Neural cell (in vitro differentiated cells): ENCODE results near the gene STKLD1. TPM values are rescaled to one million over a fixed set of nuclear protein-coding genes. Genes with fewer than 3 reads are reported as not detected.

Experiments
- H2AFZ ChIP-seq: fragments of 200-600, 300-800 bp; sonication (generic), shearing (Covaris generic); 2 replicates; pipeline ENCODE4 v1.6.0; 2014; ENCODE audit warnings: low read depth, mild to moderate bottlenecking, antibody characterized with exemption, low read length, moderate library complexity
- H3F3A ChIP-seq: fragments of 200-600 bp; shearing (Covaris generic); 2 replicates; pipeline ENCODE4 v1.6.1; 2016; ENCODE audit warnings: mild to moderate bottlenecking, moderate library complexity, mixed read lengths, antibody characterized with exemption, low read length; ENCODE audit not compliant: insufficient read depth, poor library complexity, severe bottlenecking
- H3K27ac ChIP-seq: fragments of 200-600, 300-800 bp; sonication (generic), shearing (Covaris generic); 2 replicates; pipeline ENCODE4 v1.5.1; 2014; ENCODE audit warnings: mild to moderate bottlenecking, low read length, moderate library complexity
- H3K27me3 ChIP-seq: fragments of 300-800, 200-600 bp; sonication (generic), shearing (Covaris generic); 2 replicates; pipeline ENCODE4 v1.6.0; 2014; ENCODE audit warnings: mild to moderate bottlenecking, low read depth, low read length, moderate library complexity; ENCODE audit not compliant: insufficient read depth
- H3K36me3 ChIP-seq: fragments of 300-800, 200-600 bp; sonication (generic), shearing (Covaris generic); 2 replicates; pipeline ENCODE4 v1.5.1; 2014; ENCODE audit warnings: mild to moderate bottlenecking, antibody characterized with exemption, low read length, moderate library complexity; ENCODE audit not compliant: insufficient read depth
- H3K4me2 ChIP-seq: fragments of 300-800, 200-600 bp; sonication (generic), shearing (Covaris generic); 2 replicates; pipeline ENCODE4 v1.6.0; 2014; ENCODE audit warnings: mild to moderate bottlenecking, low read length
- H3K4me3 ChIP-seq: fragments of 300-800, 200-600 bp; sonication (generic), shearing (Covaris generic); 2 replicates; pipeline ENCODE4 v1.5.1; 2014; ENCODE audit warnings: mild to moderate bottlenecking, low read length, moderate library complexity
- H3K79me2 ChIP-seq: fragments of 200-600 bp; shearing (Covaris generic); replicated peaks from 2 replicates; pipeline ENCODE4 v1.6.0; 2014; ENCODE audit warnings: mild to moderate bottlenecking, low read length, moderate library complexity; ENCODE audit not compliant: insufficient read depth
- H3K9ac ChIP-seq: fragments of 300-800, 200-600 bp; sonication (generic), shearing (Covaris generic); 2 replicates; pipeline ENCODE4 v1.6.1; 2016; ENCODE audit warnings: mild to moderate bottlenecking, low read length, mixed read lengths
- H3K9me2 ChIP-seq: fragments of 200-600 bp; shearing (Covaris generic); 2 replicates; pipeline ENCODE4 v1.6.1; 2016; ENCODE audit warnings: mild to moderate bottlenecking, low read length, mixed read lengths; ENCODE audit not compliant: insufficient read depth
- H3K9me3 ChIP-seq: fragments of 200-600, 300-800 bp; sonication (generic), shearing (Covaris generic); 2 replicates; pipeline ENCODE4 v1.6.1; 2016; ENCODE audit warnings: mild to moderate bottlenecking, mixed run types, low read length, moderate library complexity, mixed read lengths
- H4K20me1 ChIP-seq: fragments of 200-600 bp; shearing (Covaris generic); 2 replicates; pipeline ENCODE4 v1.6.1; 2016; ENCODE audit warnings: mild to moderate bottlenecking, mixed run types; ENCODE audit not compliant: insufficient read depth
- EP300 ChIP-seq: fragments of 450-650 bp; conservative IDR thresholded peaks from 2 replicates; pipeline ENCODE4 v1.6.1; 2014; ENCODE audit warnings: antibody characterized with exemption, mild to moderate bottlenecking, moderate library complexity; ENCODE audit not compliant: poor library complexity, severe bottlenecking
- EZH2 ChIP-seq: fragments of 200-600, 300-800 bp; shearing (Covaris generic), sonication (generic); IDR thresholded peaks from 2 replicates; pipeline ENCODE4 v1.6.1; 2014; ENCODE audit warnings: antibody characterized with exemption, low read length, borderline replicate concordance, mild to moderate bottlenecking; ENCODE audit not compliant: insufficient read depth, poor library complexity, severe bottlenecking
- MXI1 ChIP-seq: fragments of 450-650 bp; conservative IDR thresholded peaks from 2 replicates; pipeline ENCODE4 v1.6.1; 2014; ENCODE audit warnings: antibody characterized with exemption, mild to moderate bottlenecking; ENCODE audit not compliant: poor library complexity, severe bottlenecking
- POLR2AphosphoS5 ChIP-seq: IDR thresholded peaks from 2 replicates; pipeline ENCODE4 v1.6.1; 2012
- RAD21 ChIP-seq: fragments of 450-650 bp; conservative IDR thresholded peaks from 2 replicates; pipeline ENCODE4 v1.6.1; 2014; ENCODE audit warnings: antibody characterized with exemption, mild to moderate bottlenecking, moderate library complexity
- REST ChIP-seq: IDR thresholded peaks from 2 replicates; pipeline ENCODE4 v1.6.1; 2012; ENCODE audit warnings: borderline replicate concordance
- SMC3 ChIP-seq: fragments of 450-650 bp; conservative IDR thresholded peaks from 2 replicates; pipeline ENCODE4 v1.6.1; 2014; ENCODE audit warnings: antibody characterized with exemption, mild to moderate bottlenecking, moderate library complexity; ENCODE audit not compliant: poor library complexity
- TAF1 ChIP-seq: IDR thresholded peaks from 2 replicates; pipeline ENCODE4 v1.6.1; 2012; ENCODE audit warnings: low read depth
- polyA plus RNA-seq: library from polyadenylated mRNA; depleted of rRNA; stranded (reverse); fragments of >200 nt; gene quantifications from 2 replicates; pipeline ENCODE4 v1.2.3, GENCODE V29; 2014
- TF ChIP-seq, protein P1 (sequence below): fragments of 450-650 bp; IDR thresholded peaks from 2 replicates; pipeline ENCODE4 v1.5.1; 2014; ENCODE audit warnings: antibody characterized with exemption, mild to moderate bottlenecking, moderate library complexity; ENCODE audit not compliant: poor library complexity, severe bottlenecking

Gene STKLD1
- polyA plus RNA-seq, 1 donor from 2014 or later: 1.1 TPM

DNA sequence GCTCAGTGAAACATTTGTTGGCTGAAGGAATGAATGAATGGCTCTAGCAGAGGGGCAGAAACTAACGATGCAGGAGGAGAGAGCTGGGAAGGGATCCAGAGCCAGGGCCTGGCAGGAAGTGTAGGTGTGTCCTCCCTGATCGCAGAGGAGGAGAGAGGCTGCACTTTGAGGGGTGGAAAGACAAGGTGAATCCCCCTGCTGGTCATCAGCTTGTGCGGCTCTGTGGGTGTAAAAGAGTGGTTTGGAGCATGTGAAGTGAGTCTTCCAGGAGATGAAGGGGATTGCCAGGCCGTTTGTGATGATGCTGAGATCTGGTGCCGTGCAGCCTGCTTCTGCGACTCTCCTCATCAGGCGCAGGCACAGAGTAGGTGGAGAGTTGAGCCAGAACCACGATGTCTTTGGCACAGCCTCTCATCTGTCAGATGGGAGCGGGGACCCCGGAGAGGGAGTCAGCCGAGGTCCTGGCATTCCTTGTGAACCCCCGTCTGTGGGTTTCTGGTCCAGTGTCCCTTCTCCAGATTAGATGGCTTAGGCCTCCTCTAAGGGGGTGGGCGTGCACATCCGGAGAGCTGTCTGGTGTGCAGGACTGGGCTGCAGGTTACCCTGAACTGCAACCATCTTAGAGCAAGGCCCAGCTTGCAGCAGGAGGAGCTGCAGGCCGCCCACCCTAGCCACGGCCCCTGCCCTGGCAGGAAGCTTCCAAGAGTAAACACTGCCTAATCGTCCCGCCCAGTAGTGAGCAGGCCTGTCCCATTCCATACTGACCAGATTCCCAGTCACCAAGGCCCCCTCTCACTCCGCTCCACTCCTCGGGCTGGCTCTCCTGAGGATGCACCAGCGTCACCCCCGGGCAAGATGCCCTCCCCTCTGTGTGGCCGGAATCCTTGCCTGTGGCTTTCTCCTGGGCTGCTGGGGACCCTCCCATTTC lies 45.7 kb downstream of the STKLD1 start, which contains the start of gene ADAMTS13:
Gene ADAMTS13, plus strand, starts transcription at position 753 of the 928 bp plus-strand sequence. Its CDS starts 77 bp downstream, at position 830.
- Histone ChIP-seq H2AFZ (no peak within 1 kb of the TSS), H3K9ac (no peak within 1 kb of the TSS), H3K4me2 (no peak within 1 kb of the TSS), H3K36me3 (no peaks in the 10 kb centered on the region), H3K4me3 (no peak within 1 kb of the TSS), H3K79me2 (peaks cover 6% of the 10 kb centered on the region), H3K9me2 (no peaks in the 10 kb centered on the region), H3K27ac (no peak within 1 kb of the TSS), H3K27me3 (no peaks in the 10 kb centered on the region), H3K9me3 (no peaks in the 10 kb centered on the region), H4K20me1 (no peaks in the 10 kb centered on the region), H3F3A (no peaks in the 10 kb centered on the region)
- TF ChIP-seq POLR2AphosphoS5: no peak
- no peak for TF ChIP-seq MXI1
- TF ChIP-seq REST: no peak
- TF ChIP-seq EP300: no peak
- TF ChIP-seq, protein P1, sequence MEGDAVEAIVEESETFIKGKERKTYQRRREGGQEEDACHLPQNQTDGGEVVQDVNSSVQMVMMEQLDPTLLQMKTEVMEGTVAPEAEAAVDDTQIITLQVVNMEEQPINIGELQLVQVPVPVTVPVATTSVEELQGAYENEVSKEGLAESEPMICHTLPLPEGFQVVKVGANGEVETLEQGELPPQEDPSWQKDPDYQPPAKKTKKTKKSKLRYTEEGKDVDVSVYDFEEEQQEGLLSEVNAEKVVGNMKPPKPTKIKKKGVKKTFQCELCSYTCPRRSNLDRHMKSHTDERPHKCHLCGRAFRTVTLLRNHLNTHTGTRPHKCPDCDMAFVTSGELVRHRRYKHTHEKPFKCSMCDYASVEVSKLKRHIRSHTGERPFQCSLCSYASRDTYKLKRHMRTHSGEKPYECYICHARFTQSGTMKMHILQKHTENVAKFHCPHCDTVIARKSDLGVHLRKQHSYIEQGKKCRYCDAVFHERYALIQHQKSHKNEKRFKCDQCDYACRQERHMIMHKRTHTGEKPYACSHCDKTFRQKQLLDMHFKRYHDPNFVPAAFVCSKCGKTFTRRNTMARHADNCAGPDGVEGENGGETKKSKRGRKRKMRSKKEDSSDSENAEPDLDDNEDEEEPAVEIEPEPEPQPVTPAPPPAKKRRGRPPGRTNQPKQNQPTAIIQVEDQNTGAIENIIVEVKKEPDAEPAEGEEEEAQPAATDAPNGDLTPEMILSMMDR: no peak
- no peak for TF ChIP-seq TAF1
- no peak for TF ChIP-seq EZH2
- TF ChIP-seq RAD21: no peak
- TF ChIP-seq SMC3: no peak

DNA sequence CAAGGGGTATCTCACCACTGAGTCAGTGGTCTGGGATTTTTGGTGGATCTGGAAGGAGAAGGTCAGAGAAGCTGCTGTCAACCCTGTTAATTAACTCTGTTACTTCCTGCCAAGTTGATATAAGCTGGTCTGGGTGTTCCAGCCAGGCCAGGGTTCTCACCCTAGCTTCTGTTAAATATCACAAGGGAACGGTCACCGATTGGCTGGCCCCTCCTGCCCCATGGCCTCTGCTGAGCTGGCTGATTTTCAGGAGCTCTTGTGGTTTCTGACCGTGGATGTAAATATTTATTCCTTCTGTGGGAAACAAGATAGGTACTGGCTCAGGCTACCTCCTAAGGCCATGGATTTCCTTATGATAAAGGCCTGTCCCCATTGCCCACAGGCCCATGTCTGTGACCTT lies 47.0 kb downstream of the STKLD1 start:
- Histone ChIP-seq H3K79me2 (no peaks in the 10 kb centered on the region), H3K4me3 (no peak overlapping the region), H3K27me3 (peaks cover 9% of the 10 kb centered on the region), H3K27ac (no peak overlapping the region), H3K9me2 (no peaks in the 10 kb centered on the region), H3K9me3 (peaks cover 10% of the 10 kb centered on the region), H3K9ac (no peak overlapping the region), H3K4me2 (no peak overlapping the region), H3F3A (no peaks in the 10 kb centered on the region), H4K20me1 (no peaks in the 10 kb centered on the region), H3K36me3 (no peaks in the 10 kb centered on the region), H2AFZ (no peak overlapping the region)
- no peak for TF ChIP-seq EP300
- TF ChIP-seq, protein P1: no peak
- no peak for TF ChIP-seq SMC3
- no peak for TF ChIP-seq POLR2AphosphoS5
- no peak for TF ChIP-seq RAD21
- TF ChIP-seq TAF1: no peak
- no peak for TF ChIP-seq REST
- no peak for TF ChIP-seq MXI1
- TF ChIP-seq EZH2: no peak
